Measurements from ENCODE around the gene CELSR1.

CELSR1 gene

DNA sequence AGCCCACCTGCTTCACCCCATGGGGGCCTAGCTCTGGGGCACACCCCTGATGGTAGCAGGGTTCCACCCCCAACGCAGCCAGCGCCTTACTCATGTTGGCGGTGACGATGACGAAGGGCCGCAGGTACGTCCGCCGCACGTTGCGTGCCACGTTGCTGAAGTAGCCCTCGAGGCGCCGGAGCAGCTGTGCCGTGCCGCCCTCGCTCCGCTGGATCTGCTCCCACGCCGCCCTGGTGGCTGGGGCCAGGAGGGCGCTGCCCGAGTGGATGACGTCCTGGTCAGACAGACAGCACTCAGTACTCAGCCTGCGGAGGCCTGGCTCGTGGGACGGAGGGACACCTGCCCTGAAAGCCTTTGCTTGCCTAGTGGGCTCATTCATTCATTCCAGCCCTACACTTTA lies 151.1 kb downstream of the CELSR1 start:
- H3K9me2 ChIP-seq (replicated peaks; ENCODE audit: insufficient read depth, low read length) = no peaks in the 10 kb centered on the region
- TF ChIP-seq, protein P1, sequence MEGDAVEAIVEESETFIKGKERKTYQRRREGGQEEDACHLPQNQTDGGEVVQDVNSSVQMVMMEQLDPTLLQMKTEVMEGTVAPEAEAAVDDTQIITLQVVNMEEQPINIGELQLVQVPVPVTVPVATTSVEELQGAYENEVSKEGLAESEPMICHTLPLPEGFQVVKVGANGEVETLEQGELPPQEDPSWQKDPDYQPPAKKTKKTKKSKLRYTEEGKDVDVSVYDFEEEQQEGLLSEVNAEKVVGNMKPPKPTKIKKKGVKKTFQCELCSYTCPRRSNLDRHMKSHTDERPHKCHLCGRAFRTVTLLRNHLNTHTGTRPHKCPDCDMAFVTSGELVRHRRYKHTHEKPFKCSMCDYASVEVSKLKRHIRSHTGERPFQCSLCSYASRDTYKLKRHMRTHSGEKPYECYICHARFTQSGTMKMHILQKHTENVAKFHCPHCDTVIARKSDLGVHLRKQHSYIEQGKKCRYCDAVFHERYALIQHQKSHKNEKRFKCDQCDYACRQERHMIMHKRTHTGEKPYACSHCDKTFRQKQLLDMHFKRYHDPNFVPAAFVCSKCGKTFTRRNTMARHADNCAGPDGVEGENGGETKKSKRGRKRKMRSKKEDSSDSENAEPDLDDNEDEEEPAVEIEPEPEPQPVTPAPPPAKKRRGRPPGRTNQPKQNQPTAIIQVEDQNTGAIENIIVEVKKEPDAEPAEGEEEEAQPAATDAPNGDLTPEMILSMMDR (IDR thresholded peaks at IDR 0.05; ENCODE audit: low read length) = no peak
- TF ChIP-seq EZH2phosphoT487 (IDR thresholded peaks at IDR 0.05; ENCODE audit: low read length) = no peak
- TF ChIP-seq EZH2 (optimal IDR thresholded peaks at IDR 0.05; ENCODE audit: low read depth, low read length) = no peak
- no peaks in the 10 kb centered on the region for H3K4me1 ChIP-seq (ENCODE audit: low read length)
- H3K27ac ChIP-seq (ENCODE audit: low read length) = no peak overlapping the region
- no peak overlapping the region for H3K4me2 ChIP-seq (ENCODE audit: low read depth, low read length)
- no peaks in the 10 kb centered on the region for H3K79me2 ChIP-seq (ENCODE audit: low read length)
- H2AFZ ChIP-seq (ENCODE audit: low read length) = no peak overlapping the region
- H3F3A ChIP-seq (ENCODE audit: insufficient read depth, low read length) = no peaks in the 10 kb centered on the region
- no peak overlapping the region for H3K9ac ChIP-seq (ENCODE audit: low read length)
- H3K4me3 ChIP-seq (ENCODE audit: low read length) = no peak overlapping the region
- no peaks in the 10 kb centered on the region for H4K20me1 ChIP-seq (ENCODE audit: insufficient read depth, low read length)
- no peak for DNase-seq
- H3K9me3 ChIP-seq (replicated peaks; ENCODE audit: insufficient read depth, low read length) = no peaks in the 10 kb centered on the region
- no peaks in the 10 kb centered on the region for H3K36me3 ChIP-seq (replicated peaks; ENCODE audit: insufficient read depth, low read length)
- H3K27me3 ChIP-seq (replicated peaks; ENCODE audit: insufficient read depth, low read length) = peaks cover 65% of the 10 kb centered on the region

DNA sequence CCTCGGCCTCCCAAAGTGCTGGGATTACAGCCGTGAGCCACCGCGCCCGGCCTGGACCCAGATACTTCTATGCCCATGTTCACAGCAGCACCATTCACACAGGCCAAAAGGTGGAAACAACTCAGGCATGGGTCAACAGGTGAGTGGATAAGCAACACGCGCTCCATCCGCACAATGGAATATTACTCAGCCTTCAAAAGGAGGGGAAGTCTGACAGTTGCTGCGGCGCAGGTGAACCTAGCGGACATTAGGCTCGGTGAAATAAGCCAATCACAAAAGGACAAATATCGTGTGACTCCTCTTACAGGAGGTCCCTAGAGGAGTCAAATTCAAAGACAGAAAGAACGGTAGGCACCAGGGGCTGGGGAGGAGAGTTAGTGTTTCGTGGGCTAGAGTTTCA lies 154.9 kb downstream of the CELSR1 start:
- no peak overlapping the region for H3K9ac ChIP-seq (ENCODE audit: low read length)
- no peaks in the 10 kb centered on the region for H4K20me1 ChIP-seq (ENCODE audit: insufficient read depth, low read length)
- no peak overlapping the region for H2AFZ ChIP-seq (ENCODE audit: low read length)
- DNase-seq = no peak
- TF ChIP-seq, protein P1 (IDR thresholded peaks at IDR 0.05; ENCODE audit: low read length) = no peak
- no peak for TF ChIP-seq EZH2 (optimal IDR thresholded peaks at IDR 0.05; ENCODE audit: low read depth, low read length)
- TF ChIP-seq EZH2phosphoT487 (IDR thresholded peaks at IDR 0.05; ENCODE audit: low read length) = no peak
- H3K36me3 ChIP-seq (replicated peaks; ENCODE audit: insufficient read depth, low read length) = no peaks in the 10 kb centered on the region
- H3K9me3 ChIP-seq (replicated peaks; ENCODE audit: insufficient read depth, low read length) = no peaks in the 10 kb centered on the region
- no peaks in the 10 kb centered on the region for H3K9me2 ChIP-seq (replicated peaks; ENCODE audit: insufficient read depth, low read length)
- no peak overlapping the region for H3K4me2 ChIP-seq (ENCODE audit: low read depth, low read length)
- peaks cover 74% of the 10 kb centered on the region for H3K27me3 ChIP-seq (replicated peaks; ENCODE audit: insufficient read depth, low read length)
- no peaks in the 10 kb centered on the region for H3K79me2 ChIP-seq (ENCODE audit: low read length)
- no peak overlapping the region for H3K4me3 ChIP-seq (ENCODE audit: low read length)
- no peaks in the 10 kb centered on the region for H3F3A ChIP-seq (ENCODE audit: insufficient read depth, low read length)
- no peak overlapping the region for H3K27ac ChIP-seq (ENCODE audit: low read length)
- no peaks in the 10 kb centered on the region for H3K4me1 ChIP-seq (ENCODE audit: low read length)

DNA sequence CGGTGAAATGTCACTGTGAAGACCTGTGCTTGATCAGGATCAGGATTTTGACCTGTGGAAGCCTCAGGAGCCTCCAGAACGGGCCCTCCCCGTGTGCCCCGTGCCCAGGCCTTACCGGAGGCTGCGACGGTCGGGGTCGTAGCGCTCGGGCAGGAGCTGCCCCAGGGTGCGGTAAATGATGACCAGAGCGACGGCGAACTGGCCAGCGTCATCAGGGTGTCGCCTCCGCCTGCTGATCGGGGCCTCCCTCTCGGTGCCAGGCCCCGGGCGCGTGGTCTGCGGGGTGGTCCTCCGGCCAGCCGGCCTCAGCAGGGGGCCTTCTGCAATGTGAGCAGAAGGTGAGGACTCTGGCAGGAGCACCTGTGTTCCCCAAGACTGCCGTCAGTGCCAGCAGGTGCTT lies 155.7 kb downstream of the CELSR1 start:
- Histone ChIP-seq H3K9ac (ENCODE audit: low read length) (no peak overlapping the region), H3K79me2 (ENCODE audit: low read length) (no peaks in the 10 kb centered on the region), H3F3A (ENCODE audit: insufficient read depth, low read length) (no peaks in the 10 kb centered on the region), H3K4me2 (ENCODE audit: low read depth, low read length) (no peak overlapping the region), H3K27me3 (replicated peaks; ENCODE audit: insufficient read depth, low read length) (peaks cover 72% of the 10 kb centered on the region), H3K4me1 (ENCODE audit: low read length) (no peaks in the 10 kb centered on the region), H3K9me2 (replicated peaks; ENCODE audit: insufficient read depth, low read length) (no peaks in the 10 kb centered on the region), H2AFZ (ENCODE audit: low read length) (no peak overlapping the region), H3K9me3 (replicated peaks; ENCODE audit: insufficient read depth, low read length) (no peaks in the 10 kb centered on the region), H3K27ac (ENCODE audit: low read length) (no peak overlapping the region), H3K36me3 (replicated peaks; ENCODE audit: insufficient read depth, low read length) (no peaks in the 10 kb centered on the region), H4K20me1 (ENCODE audit: insufficient read depth, low read length) (no peaks in the 10 kb centered on the region), H3K4me3 (ENCODE audit: low read length) (no peak overlapping the region)
- no peak for DNase-seq
- no peak for TF ChIP-seq EZH2 (optimal IDR thresholded peaks at IDR 0.05; ENCODE audit: low read depth, low read length)
- no peak for TF ChIP-seq EZH2phosphoT487 (IDR thresholded peaks at IDR 0.05; ENCODE audit: low read length)
- TF ChIP-seq, protein P1 (IDR thresholded peaks at IDR 0.05; ENCODE audit: low read length) = no peak
